Smooth muscle cell (in vitro differentiated cells): Measurements from ENCODE around the gene SAMD7. TPM values are rescaled to one million over a fixed set of nuclear protein-coding genes. Genes with fewer than 3 reads are reported as not detected.

Source experiments
- DNase-seq: peaks from one replicate; lab custom pipeline; 2025; ENCODE audit not compliant: unreplicated experiment; lab: John Stamatoyannopoulos, UW
- H2AFZ ChIP-seq: fragments of 200-600 bp; sonication (generic); 2 replicates; pipeline ENCODE4 v1.6.0; 2016; ENCODE audit warnings: antibody characterized with exemption, low read depth, mild to moderate bottlenecking
- H3F3A ChIP-seq: fragments of 200-600 bp; sonication (generic); 2 replicates; pipeline ENCODE4 v1.6.0; 2017; ENCODE audit warnings: antibody characterized with exemption, low read depth
- H3K27ac ChIP-seq: fragments of 200-600 bp; sonication (generic); 2 replicates; pipeline ENCODE4 v1.5.1; 2016; ENCODE audit warnings: low read depth, mild to moderate bottlenecking
- H3K27me3 ChIP-seq: fragments of 200-600 bp; sonication (generic); 2 replicates; pipeline ENCODE4 v1.6.1; 2016; ENCODE audit warnings: low read depth, mild to moderate bottlenecking
- H3K36me3 ChIP-seq: fragments of 200-600 bp; sonication (generic); 2 replicates; pipeline ENCODE4 v1.5.1; 2016; ENCODE audit warnings: low read depth
- H3K4me1 ChIP-seq: fragments of 200-600 bp; sonication (generic); 2 replicates; pipeline ENCODE4 v1.5.1; 2016; ENCODE audit warnings: low read depth
- H3K4me2 ChIP-seq: fragments of 200-600 bp; sonication (generic); 2 replicates; pipeline ENCODE4 v1.6.0; 2016; ENCODE audit warnings: mild to moderate bottlenecking
- H3K4me3 ChIP-seq: fragments of 200-600 bp; sonication (generic); 2 replicates; pipeline ENCODE4 v1.5.1; 2016; ENCODE audit warnings: mild to moderate bottlenecking
- H3K79me2 ChIP-seq: fragments of 200-600 bp; sonication (generic); 2 replicates; pipeline ENCODE4 v1.6.0; 2016; ENCODE audit warnings: low read depth, mild to moderate bottlenecking
- H3K9ac ChIP-seq: fragments of 200-600 bp; sonication (generic); 2 replicates; pipeline ENCODE4 v1.6.0; 2016; ENCODE audit warnings: low read depth
- H3K9me3 ChIP-seq: fragments of 200-600 bp; sonication (generic); replicated peaks from 2 replicates; pipeline ENCODE4 v1.5.1; 2016; ENCODE audit warnings: low read depth
- H4K20me1 ChIP-seq: fragments of 200-600 bp; sonication (generic); 2 replicates; pipeline ENCODE4 v1.6.0; 2016; ENCODE audit warnings: low read depth
- CTCF ChIP-seq: fragments of 200-600 bp; sonication (generic); IDR thresholded peaks from 2 replicates; pipeline ENCODE4 v1.5.1; 2017; ENCODE audit warnings: borderline replicate concordance, mild to moderate bottlenecking, antibody characterized with exemption; ENCODE audit not compliant: insufficient read depth, poor library complexity, severe bottlenecking
- WGBS: methylation state at CpG from one replicate; pipeline ENCODE4 v1.1.7; 2016; ENCODE audit warnings: low lambda C conversion rate; 5-methylcytosine and 5-hydroxymethylcytosine counted together
- polyA plus RNA-seq: library from polyadenylated mRNA; unstranded; fragments of >200 nt; fragmentation: Nextera tagmentation; extraction: Ambion mirVana; gene quantifications from 2 replicates; pipeline ENCODE4 v1.2.1, GENCODE V29; 2016
- total RNA-seq: library from RNA; depleted of rRNA; stranded (reverse); fragments of >200 nt; gene quantifications from 2 replicates; pipeline ENCODE4 v1.2.3, GENCODE V29; 2014

SAMD7 gene
- total and polyA plus RNA-seq, 2 experiments from 2014 or later, result not detected

- Histone ChIP-seq H3K9me3 (no peaks in the 10 kb centered on the region), H3K4me1 (no peaks in the 10 kb centered on the region), H3K36me3 (no peaks in the 10 kb centered on the region), H3K4me2 (no peak overlapping the region), H3F3A (no peaks in the 10 kb centered on the region), H3K27ac (no peak overlapping the region), H4K20me1 (no peaks in the 10 kb centered on the region), H3K79me2 (no peaks in the 10 kb centered on the region), H3K27me3 (peaks cover 4% of the 10 kb centered on the region), H2AFZ (no peak overlapping the region), H3K9ac (no peak overlapping the region), H3K4me3 (no peak overlapping the region)
- DNase-seq, result no peak
- WGBS, result 90% methylated on average over 2 of the region's 2 CpGs
- TF ChIP-seq CTCF, result no peak
Measured at GRCh38 chr3:169864270-169864669, 47.1 kb upstream of the SAMD7 start.

DNA sequence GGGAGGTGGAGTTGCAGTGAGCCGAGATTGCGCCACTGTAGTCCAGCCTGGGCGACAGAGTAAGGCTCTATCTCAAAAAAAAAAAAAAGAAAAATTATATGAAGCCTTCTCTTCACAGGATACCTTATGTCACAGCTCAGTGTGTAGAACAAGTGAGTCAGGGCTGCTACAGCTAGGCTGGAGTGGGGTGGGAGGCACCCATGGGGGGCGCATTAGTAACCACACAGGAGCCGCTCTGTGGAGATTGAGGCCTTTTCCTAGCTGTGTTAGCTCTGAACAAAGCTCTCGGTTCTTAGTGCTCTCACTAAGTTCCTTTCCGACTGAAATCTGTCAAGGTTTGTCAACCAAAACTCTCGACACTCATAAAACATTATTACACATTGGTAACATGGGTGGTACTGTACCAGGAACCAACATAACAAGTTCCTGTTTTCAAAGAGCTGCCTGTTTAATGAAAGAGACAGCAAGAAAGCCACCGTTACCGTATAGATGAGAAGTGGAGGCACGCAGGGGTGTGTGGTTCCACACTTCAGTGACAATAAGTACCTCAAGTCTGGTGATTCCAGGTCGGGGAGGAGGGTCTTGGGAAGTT, 46.1 kb upstream of the SAMD7 start:
- 87% methylated on average over 12 of the region's 12 CpGs for WGBS
- Histone ChIP-seq H4K20me1 (no peaks in the 10 kb centered on the region), H2AFZ (no peak overlapping the region), H3K27ac (no peak overlapping the region), H3K4me2 (no peak overlapping the region), H3K4me3 (no peak overlapping the region), H3K9ac (no peak overlapping the region), H3K27me3 (peaks cover 4% of the 10 kb centered on the region), H3K79me2 (no peaks in the 10 kb centered on the region), H3K4me1 (no peaks in the 10 kb centered on the region), H3F3A (no peaks in the 10 kb centered on the region), H3K36me3 (no peaks in the 10 kb centered on the region), H3K9me3 (no peaks in the 10 kb centered on the region)
- DNase-seq, result no peak
- TF ChIP-seq CTCF, result no peak

- Histone ChIP-seq H3K36me3 (no peaks in the 10 kb centered on the region), H3K4me2 (no peak overlapping the region), H3K4me3 (no peak overlapping the region), H4K20me1 (no peaks in the 10 kb centered on the region), H3K4me1 (no peaks in the 10 kb centered on the region), H3K27me3 (peaks cover 4% of the 10 kb centered on the region), H3K79me2 (no peaks in the 10 kb centered on the region), H3F3A (no peaks in the 10 kb centered on the region), H3K9me3 (no peaks in the 10 kb centered on the region), H3K27ac (no peak overlapping the region), H3K9ac (no peak overlapping the region), H2AFZ (no peak overlapping the region)
- WGBS, result 93% methylated on average over 3 of the region's 3 CpGs
- no peak for TF ChIP-seq CTCF
- DNase-seq, result no peak
Measured at GRCh38 chr3:169867584-169868210, 43.7 kb upstream of the SAMD7 start.

- Histone ChIP-seq H3K79me2 (no peaks in the 10 kb centered on the region), H3K9me3 (no peaks in the 10 kb centered on the region), H3K9ac (no peak overlapping the region), H3K36me3 (no peaks in the 10 kb centered on the region), H3K4me2 (no peak overlapping the region), H3K4me3 (no peak overlapping the region), H4K20me1 (no peaks in the 10 kb centered on the region), H3K4me1 (no peaks in the 10 kb centered on the region), H3K27me3 (peaks cover 4% of the 10 kb centered on the region), H3K27ac (no peak overlapping the region), H3F3A (no peaks in the 10 kb centered on the region), H2AFZ (no peak overlapping the region)
- no peak for TF ChIP-seq CTCF
- DNase-seq, result no peak
- 79% methylated on average over 2 of the region's 2 CpGs for WGBS
Measured at GRCh38 chr3:169868369-169868768, 43.0 kb upstream of the SAMD7 start.
